Right lobe of liver (tissue), 6 donors: ENCODE results near the gene CST4. TPM values are rescaled to one million over a fixed set of nuclear protein-coding genes. Genes with fewer than 3 reads are reported as not detected.
"Not testable (repeated sequence)": the region's sequence is repeated elsewhere in the genome, so short reads cannot be mapped to it uniquely, and the experiment has no call there.

ENCODE experiments used
- ATAC-seq, 4 donors: fragments of 200-7000 bp; cut with Tn5 transposase; one replicate each; pipeline ENCODE4 v1.9.1; 2020; ENCODE audit warnings: mild to moderate bottlenecking in 4 of 4, moderate library complexity in 4 of 4
- DNase-seq, 3 donors: peaks; one replicate each; pipeline ENCODE4 v3.0.0-alpha.2; 2020
- H3K27ac ChIP-seq, 3 donors: fragments of 200-600 bp; one replicate each; pipeline ENCODE4 v1.8.0; 2022
- H3K27me3 ChIP-seq, 2 donors: fragments of 200-600 bp; one replicate each; pipeline ENCODE4 v1.8.0; 2022
- H3K36me3 ChIP-seq, 4 donors: fragments of 200-600 bp; sonication (generic) in 1 of 4; one replicate each; pipeline versions ENCODE4 v1.5.1 to v1.8.0; 2017 to 2022; ENCODE audit warnings: control low read depth in 1 of 4
- H3K4me1 ChIP-seq, 4 donors: fragments of 200-600 bp; sonication (generic) in 1 of 4; one replicate each; pipeline versions ENCODE4 v1.5.1 to v1.8.0; 2017 to 2022; ENCODE audit warnings: control low read depth in 1 of 4
- H3K4me3 ChIP-seq, 3 donors: fragments of 200-600 bp; one replicate each; pipeline ENCODE4 v1.8.0; 2022
- H3K9me3 ChIP-seq, 4 donors: fragments of 200-600 bp; sonication (generic) in 1 of 4; one replicate each; pipeline versions ENCODE4 v1.5.1 to v1.8.0; 2017 to 2022; ENCODE audit warnings: control low read depth in 1 of 4
- POLR2A ChIP-seq: fragments of 450-650 bp; IDR thresholded peaks from one replicate; pipeline ENCODE4 v1.6.1; 2017; ENCODE audit warnings: antibody characterized with exemption, mild to moderate bottlenecking
- WGBS: methylation state at CpG from one replicate; pipeline ENCODE4 v1.1.6; 2018; ENCODE audit warnings: low coverage, low lambda C conversion rate; ENCODE audit not compliant: insufficient coverage; ENCODE audit errors: missing lambda C conversion rate; 5-methylcytosine and 5-hydroxymethylcytosine counted together
- intact Hi-C, 2 donors: fragments of 100-400 bp; cut with DNase I; formaldehyde crosslinking; loops; one replicate each; pipeline versions ENCODE4 v1.11.2 to v1.14.1; 2022
- small RNA-seq, 2 experiments: library from RNA; depleted of rRNA; stranded (forward); fragments of <200 nt; gene quantifications; one replicate each; pipeline ENCODE3, GENCODE V24; 2016
- total RNA-seq, 6 experiments: library from RNA; depleted of rRNA in 2 of 6; stranded (reverse); fragments of >200 nt in 2 of 6; fragmentation: NEBNext Ultra II Directional in 3 of 6; extraction: Animal tissue kit (Norgen Biotek cat#: 25700) in 3 of 6; gene quantifications; one replicate each; pipeline versions ENCODE4 v1.1.0 to v1.2.4, GENCODE V29; 2016 to 2023
- TF ChIP-seq, protein P1 (sequence below), 4 donors: fragments of 200-600 bp in 3 of 4; fragments of 450-650 bp in 1 of 4; IDR thresholded peaks; one replicate each; pipeline versions ENCODE4 v1.5.1 to v1.8.0; 2016 to 2022; ENCODE audit warnings: antibody characterized with exemption in 4 of 4, mild to moderate bottlenecking in 2 of 4
- donor health status: DM: no; HTN: yes; CAD: no.
- donor health status: DM: no; HTN: no; CAD: no.
- donor health status: DM: no; HTN: no; CAD: no.
- donor health status: DM: no; HTN: yes; CAD: no.
- donor health status: DM: no; HTN: yes; CAD: no.

CST4 gene
- total RNA-seq, 6 experiments from 2014 or later: not detected

DNA sequence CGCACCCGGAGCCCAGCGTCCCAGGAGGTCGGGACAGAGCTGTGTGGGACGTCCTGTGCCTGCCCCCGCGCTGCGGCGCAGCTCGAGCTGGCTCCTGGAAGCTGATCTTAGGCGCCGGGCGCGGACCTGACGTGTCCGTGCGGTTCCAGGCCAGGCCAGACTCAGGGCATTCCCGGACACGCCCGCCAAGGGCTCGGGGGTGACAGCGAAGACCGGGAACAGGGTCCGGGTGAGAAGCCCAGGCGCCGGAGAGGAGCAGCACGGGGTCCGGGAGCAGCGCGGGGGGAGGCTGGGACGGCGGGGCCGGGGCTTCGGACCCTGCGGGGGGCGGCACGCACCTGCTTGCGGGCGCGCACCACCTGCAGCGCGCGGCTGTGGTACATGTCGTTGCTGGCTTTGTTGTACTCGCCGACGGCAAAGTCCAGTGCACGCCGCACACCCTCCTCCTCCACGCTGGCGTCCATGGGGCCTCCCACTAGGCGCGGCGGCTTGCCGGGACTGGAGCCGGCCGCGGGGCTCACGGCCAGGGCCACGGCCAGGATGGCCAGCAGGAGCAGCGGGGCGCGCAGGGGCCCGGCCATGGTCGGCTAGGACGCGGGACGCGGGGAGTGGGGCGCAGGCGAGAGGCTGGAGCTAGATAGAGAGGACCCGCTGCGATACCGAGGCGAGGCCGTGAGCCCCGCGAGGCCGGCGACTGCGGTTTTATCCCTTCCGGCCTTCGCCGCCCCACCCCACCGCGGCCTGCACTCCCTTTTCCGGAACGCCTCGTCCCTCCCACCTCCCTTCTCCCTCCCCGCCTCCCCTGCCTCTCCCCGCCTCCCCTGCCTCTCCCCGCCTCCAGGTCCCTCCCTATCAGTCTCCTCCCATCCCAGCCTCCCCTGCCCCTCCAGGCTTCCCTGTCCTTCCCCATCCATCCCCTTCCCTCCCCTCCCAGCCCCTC lies 51.3 kb downstream of the CST4 start, which contains the start of gene CST3:
CST3 (minus strand) TSS at position 674 of the 940 bp plus-strand sequence; CDS start at position 581, 93 bp downstream.
- Histone ChIP-seq H3K27me3 (no peaks in the 10 kb centered on the region), H3K36me3 (peaks cover 0 to 19% (median 8%) of the 10 kb centered on the region in 4 donors), H3K27ac (peak within 1 kb of the TSS; percentile 89 to 94 (median 91)), H3K9me3 (no peaks in the 10 kb centered on the region), H3K4me3 (peak within 1 kb of the TSS; percentile 84 to 99 (median 95)), H3K4me1 (peaks cover 0 to 20% (median 12%) of the 10 kb centered on the region in 4 donors)
- intact Hi-C loops: no loop called here
- peak; percentile 94 to 95 (median 95) for DNase-seq
- TF ChIP-seq, protein P1, sequence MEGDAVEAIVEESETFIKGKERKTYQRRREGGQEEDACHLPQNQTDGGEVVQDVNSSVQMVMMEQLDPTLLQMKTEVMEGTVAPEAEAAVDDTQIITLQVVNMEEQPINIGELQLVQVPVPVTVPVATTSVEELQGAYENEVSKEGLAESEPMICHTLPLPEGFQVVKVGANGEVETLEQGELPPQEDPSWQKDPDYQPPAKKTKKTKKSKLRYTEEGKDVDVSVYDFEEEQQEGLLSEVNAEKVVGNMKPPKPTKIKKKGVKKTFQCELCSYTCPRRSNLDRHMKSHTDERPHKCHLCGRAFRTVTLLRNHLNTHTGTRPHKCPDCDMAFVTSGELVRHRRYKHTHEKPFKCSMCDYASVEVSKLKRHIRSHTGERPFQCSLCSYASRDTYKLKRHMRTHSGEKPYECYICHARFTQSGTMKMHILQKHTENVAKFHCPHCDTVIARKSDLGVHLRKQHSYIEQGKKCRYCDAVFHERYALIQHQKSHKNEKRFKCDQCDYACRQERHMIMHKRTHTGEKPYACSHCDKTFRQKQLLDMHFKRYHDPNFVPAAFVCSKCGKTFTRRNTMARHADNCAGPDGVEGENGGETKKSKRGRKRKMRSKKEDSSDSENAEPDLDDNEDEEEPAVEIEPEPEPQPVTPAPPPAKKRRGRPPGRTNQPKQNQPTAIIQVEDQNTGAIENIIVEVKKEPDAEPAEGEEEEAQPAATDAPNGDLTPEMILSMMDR (IDR thresholded peaks at IDR 0.05): no peak
- peak; percentile 94 for TF ChIP-seq POLR2A
- ATAC-seq: peak; percentile 80 to 85 (median 84)
- WGBS: 2% methylated on average over 33 of the region's 92 CpGs

- Histone ChIP-seq H3K4me3 (peak overlapping the region; percentile 84 to 99 (median 95)), H3K4me1 (peaks cover 0 to 20% (median 12%) of the 10 kb centered on the region in 4 donors), H3K27ac (peak overlapping the region; percentile 89 to 94 (median 91)), H3K9me3 (no peaks in the 10 kb centered on the region), H3K27me3 (no peaks in the 10 kb centered on the region), H3K36me3 (peaks cover 0 to 21% (median 8%) of the 10 kb centered on the region in 4 donors)
- TF ChIP-seq, protein P1 (IDR thresholded peaks at IDR 0.05): no peak
- TF ChIP-seq POLR2A: no peak
- intact Hi-C loops: no loop called here
- DNase-seq (no peak), ATAC-seq (no peak)
- WGBS: 22% methylated on average over 4 of the region's 4 CpGs
Observed at GRCh38 chr20:23636908-23637281, 51.9 kb downstream of the CST4 start.

DNA sequence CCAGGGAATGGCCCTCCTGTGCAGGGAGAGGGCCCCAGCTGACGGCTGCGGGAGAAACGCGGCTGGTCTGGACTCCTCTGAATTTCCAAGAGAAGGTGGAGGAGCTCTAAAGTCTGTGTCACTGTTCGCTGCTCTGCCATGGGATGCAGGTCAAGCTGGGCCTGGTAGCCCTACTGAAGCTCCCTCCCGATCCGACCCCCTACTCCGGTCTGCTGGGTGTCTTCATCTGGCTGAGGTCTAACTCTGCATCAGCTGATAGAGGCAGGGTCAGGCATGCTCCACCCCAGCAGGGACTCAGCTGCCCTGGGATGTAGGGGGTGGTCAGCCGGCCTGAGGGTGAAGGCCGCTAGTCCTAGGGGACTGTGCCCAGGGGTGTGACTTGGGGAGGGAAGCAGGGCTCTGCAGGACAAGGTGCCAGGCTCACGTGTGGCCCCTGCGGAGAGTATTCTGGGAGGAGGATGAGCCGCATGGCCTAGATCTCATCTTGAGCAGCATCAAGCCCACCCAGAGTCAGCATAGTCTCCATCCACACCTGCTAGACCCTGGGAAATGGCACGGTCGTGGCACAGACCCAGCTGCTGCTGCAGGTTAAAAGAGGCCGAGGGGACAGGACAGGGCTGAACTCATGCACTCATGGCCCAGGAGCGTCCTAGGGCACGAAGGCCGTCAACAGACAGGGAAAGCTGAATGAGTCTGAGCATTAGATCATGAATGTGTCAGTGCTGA lies 52.5 kb downstream of the CST4 start:
- Histone ChIP-seq H3K4me1 (peaks cover 0 to 20% (median 12%) of the 10 kb centered on the region in 4 donors), H3K27ac (peak overlapping the region in 2 of 3 donors; percentile 89 to 91), H3K4me3 (peak overlapping the region; percentile 84 to 99 (median 95)), H3K27me3 (no peaks in the 10 kb centered on the region), H3K9me3 (no peaks in the 10 kb centered on the region), H3K36me3 (peaks cover 0 to 21% (median 8%) of the 10 kb centered on the region in 4 donors)
- 56% methylated on average over 3 of the region's 19 CpGs for whole genome bisulfite sequencing
- DNase-seq (peak in 2 of 3 donors; percentile 68 to 69), ATAC-seq (peak; percentile 2 to 35 (median 18))
- TF ChIP-seq POLR2A: no peak
- intact Hi-C loops: no loop called here

- Histone ChIP-seq H3K27ac (peak overlapping the region in 2 of 3 donors; percentile 89 to 91), H3K4me1 (peaks cover 0 to 20% (median 12%) of the 10 kb centered on the region in 4 donors)
- 28% methylated on average over 1 of the region's 2 CpGs for WGBS
Observed at GRCh38 chr20:23635768-23636090, 53.1 kb downstream of the CST4 start.

More at GRCh38 chr20:23635768-23636090, 53.1 kb downstream of the CST4 start:
- Histone ChIP-seq H3K36me3 (peaks cover 0 to 21% (median 8%) of the 10 kb centered on the region in 4 donors), H3K4me3 (peak overlapping the region in 2 of 3 donors; percentile 95 to 99)
- ATAC-seq, DNase-seq, H3K9me3 ChIP-seq, intact Hi-C loops, H3K27me3 ChIP-seq: not testable (repeated sequence)

Small RNA genes within 50 kb of the gene (small RNA-seq; reads per million reads assigned to genes)
- 0 reads per million in 2 experiments for gene CST2P1

Other genes with a start within 250 kb of the CST4 start
- gene CSTL1, start 249.4 kb downstream of the CST4 start, total RNA-seq: not detected
- not detected for gene CST11, start 236.2 kb downstream of the CST4 start, total RNA-seq
- gene CST8, start 197.9 kb downstream of the CST4 start, total RNA-seq: not detected
- gene CST9L, start 120.6 kb downstream of the CST4 start, total RNA-seq: not detected
- gene CST9, start 83.1 kb downstream of the CST4 start, total RNA-seq: not detected
- 1,000 to 10,000 TPM in 1 of 6 experiments, 100 to 1,000 TPM in 5; 504 to 1,394 (median 638) TPM for gene CST3, start 51.1 kb downstream of the CST4 start, total RNA-seq
- not detected for gene CST1, start 61.9 kb upstream of the CST4 start, total RNA-seq
- gene CST2, start 137.7 kb upstream of the CST4 start, total RNA-seq: under 1 TPM in 2 of 6 experiments, not detected in 4; 0.50 to 0.80 TPM
- gene CST5, start 190.7 kb upstream of the CST4 start, total RNA-seq: not detected